ENCODE data around the gene TYRO3.

TYRO3 gene

DNA sequence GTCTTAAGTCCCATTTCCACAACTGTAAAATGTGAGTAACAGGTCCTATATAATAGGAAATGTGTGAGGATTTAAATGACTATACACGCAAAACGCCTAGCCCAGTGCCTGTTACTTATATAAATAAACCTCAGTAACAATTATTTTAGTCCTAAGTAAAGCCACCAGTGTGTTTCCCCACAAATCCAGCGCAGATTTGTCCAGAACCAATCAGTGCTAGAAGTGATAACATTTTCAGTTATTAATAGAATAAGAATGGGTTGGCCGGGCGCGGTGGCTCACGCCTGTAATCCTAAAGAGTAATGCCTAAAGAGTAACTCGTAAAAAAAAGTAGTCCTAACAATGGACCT, 15.5 kb upstream of the TYRO3 start:
- TF ChIP-seq ZC3H10 (CRISPR knock-in tag; IDR thresholded peaks at IDR 0.05) (no peak), ZNF8 (CRISPR knock-in tag; IDR thresholded peaks at IDR 0.05) (no peak), GLIS3 (CRISPR knock-in tag; IDR thresholded peaks at IDR 0.05) (no peak), ZFP3 (CRISPR knock-in tag; IDR thresholded peaks at IDR 0.05) (no peak), BACH2 (CRISPR knock-in tag; IDR thresholded peaks at IDR 0.05; ENCODE audit: borderline replicate concordance) (no peak), RARB (CRISPR knock-in tag; IDR thresholded peaks at IDR 0.05) (no peak)
- TF ChIP-seq, protein P1, sequence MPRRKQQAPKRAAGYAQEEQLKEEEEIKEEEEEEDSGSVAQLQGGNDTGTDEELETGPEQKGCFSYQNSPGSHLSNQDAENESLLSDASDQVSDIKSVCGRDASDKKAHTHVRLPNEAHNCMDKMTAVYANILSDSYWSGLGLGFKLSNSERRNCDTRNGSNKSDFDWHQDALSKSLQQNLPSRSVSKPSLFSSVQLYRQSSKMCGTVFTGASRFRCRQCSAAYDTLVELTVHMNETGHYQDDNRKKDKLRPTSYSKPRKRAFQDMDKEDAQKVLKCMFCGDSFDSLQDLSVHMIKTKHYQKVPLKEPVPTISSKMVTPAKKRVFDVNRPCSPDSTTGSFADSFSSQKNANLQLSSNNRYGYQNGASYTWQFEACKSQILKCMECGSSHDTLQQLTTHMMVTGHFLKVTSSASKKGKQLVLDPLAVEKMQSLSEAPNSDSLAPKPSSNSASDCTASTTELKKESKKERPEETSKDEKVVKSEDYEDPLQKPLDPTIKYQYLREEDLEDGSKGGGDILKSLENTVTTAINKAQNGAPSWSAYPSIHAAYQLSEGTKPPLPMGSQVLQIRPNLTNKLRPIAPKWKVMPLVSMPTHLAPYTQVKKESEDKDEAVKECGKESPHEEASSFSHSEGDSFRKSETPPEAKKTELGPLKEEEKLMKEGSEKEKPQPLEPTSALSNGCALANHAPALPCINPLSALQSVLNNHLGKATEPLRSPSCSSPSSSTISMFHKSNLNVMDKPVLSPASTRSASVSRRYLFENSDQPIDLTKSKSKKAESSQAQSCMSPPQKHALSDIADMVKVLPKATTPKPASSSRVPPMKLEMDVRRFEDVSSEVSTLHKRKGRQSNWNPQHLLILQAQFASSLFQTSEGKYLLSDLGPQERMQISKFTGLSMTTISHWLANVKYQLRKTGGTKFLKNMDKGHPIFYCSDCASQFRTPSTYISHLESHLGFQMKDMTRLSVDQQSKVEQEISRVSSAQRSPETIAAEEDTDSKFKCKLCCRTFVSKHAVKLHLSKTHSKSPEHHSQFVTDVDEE (CRISPR knock-in tag; IDR thresholded peaks at IDR 0.05) = no peak
- ATAC-seq = no peak

DNA sequence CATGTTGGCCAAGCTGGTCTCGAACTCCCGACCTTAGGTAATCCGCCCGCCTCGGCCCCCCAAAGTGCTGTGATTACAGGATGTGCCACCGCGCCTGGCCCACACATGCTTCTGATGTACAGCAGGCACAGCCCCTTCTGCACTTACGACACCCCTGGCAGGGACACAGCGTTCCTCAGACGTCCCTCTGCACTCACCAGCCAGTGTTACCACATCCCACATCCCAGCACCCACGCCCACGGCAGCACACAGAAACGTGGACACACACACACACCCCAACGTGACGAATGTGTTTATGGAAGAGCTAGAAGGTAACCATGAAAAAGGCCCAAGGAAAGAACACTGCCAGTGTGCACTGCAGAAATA, 14.4 kb upstream of the TYRO3 start:
- no peak for ATAC-seq
- TF ChIP-seq ZNF8 (CRISPR knock-in tag; IDR thresholded peaks at IDR 0.05) (no peak), OSR1 (CRISPR knock-in tag; IDR thresholded peaks at IDR 0.05) (no peak)

DNA sequence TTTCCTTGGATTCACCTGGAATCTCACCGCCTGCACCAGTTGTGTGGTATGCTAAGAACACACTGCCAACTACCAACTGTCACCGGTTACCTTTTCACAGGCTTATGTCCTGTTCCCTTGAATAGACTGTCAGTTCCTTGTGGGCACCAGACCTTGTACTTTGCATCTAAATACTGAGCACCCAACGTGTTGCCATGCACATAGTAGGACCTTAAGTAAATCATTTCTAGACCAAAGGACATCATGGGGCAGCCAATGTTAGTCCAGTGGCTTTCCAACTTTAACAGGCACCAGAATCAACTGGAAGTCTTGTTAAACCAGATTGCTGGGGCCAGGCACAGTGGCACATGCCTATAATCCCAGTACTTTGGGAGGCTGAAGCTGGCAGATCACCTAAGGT, 13.8 kb upstream of the TYRO3 start:
- no peak for TF ChIP-seq ZNF70 (CRISPR knock-in tag; IDR thresholded peaks at IDR 0.05)
- TF ChIP-seq CSDC2 (CRISPR knock-in tag; IDR thresholded peaks at IDR 0.05) = no peak
- TF ChIP-seq ZC3H10 (CRISPR knock-in tag; IDR thresholded peaks at IDR 0.05) = no peak
- TF ChIP-seq GLIS3 (CRISPR knock-in tag; IDR thresholded peaks at IDR 0.05) = no peak
- no peak for TF ChIP-seq ISL1 (CRISPR knock-in tag; IDR thresholded peaks at IDR 0.05)
- TF ChIP-seq ZNF8 (CRISPR knock-in tag; IDR thresholded peaks at IDR 0.05) = no peak
- no peak for TF ChIP-seq OSR1 (CRISPR knock-in tag; IDR thresholded peaks at IDR 0.05)
- no peak for TF ChIP-seq PPARA (CRISPR knock-in tag; IDR thresholded peaks at IDR 0.05; ENCODE audit: borderline replicate concordance)
- TF ChIP-seq ZFP3 (CRISPR knock-in tag; IDR thresholded peaks at IDR 0.05) = no peak
- TF ChIP-seq, protein P2, sequence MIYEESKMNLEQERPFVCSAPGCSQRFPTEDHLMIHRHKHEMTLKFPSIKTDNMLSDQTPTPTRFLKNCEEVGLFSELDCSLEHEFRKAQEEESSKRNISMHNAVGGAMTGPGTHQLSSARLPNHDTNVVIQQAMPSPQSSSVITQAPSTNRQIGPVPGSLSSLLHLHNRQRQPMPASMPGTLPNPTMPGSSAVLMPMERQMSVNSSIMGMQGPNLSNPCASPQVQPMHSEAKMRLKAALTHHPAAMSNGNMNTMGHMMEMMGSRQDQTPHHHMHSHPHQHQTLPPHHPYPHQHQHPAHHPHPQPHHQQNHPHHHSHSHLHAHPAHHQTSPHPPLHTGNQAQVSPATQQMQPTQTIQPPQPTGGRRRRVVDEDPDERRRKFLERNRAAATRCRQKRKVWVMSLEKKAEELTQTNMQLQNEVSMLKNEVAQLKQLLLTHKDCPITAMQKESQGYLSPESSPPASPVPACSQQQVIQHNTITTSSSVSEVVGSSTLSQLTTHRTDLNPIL (CRISPR knock-in tag; IDR thresholded peaks at IDR 0.05; ENCODE audit: low read depth) = no peak
- TF ChIP-seq, protein P1 (CRISPR knock-in tag; IDR thresholded peaks at IDR 0.05) = no peak
- TF ChIP-seq, protein P3, sequence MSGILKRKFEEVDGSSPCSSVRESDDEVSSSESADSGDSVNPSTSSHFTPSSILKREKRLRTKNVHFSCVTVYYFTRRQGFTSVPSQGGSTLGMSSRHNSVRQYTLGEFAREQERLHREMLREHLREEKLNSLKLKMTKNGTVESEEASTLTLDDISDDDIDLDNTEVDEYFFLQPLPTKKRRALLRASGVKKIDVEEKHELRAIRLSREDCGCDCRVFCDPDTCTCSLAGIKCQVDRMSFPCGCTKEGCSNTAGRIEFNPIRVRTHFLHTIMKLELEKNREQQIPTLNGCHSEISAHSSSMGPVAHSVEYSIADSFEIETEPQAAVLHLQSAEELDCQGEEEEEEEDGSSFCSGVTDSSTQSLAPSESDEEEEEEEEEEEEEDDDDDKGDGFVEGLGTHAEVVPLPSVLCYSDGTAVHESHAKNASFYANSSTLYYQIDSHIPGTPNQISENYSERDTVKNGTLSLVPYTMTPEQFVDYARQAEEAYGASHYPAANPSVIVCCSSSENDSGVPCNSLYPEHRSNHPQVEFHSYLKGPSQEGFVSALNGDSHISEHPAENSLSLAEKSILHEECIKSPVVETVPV (CRISPR knock-in tag; IDR thresholded peaks at IDR 0.05) = no peak
- TF ChIP-seq ARNTL (CRISPR knock-in tag; IDR thresholded peaks at IDR 0.05; ENCODE audit: borderline replicate concordance, low read depth) = no peak
- TF ChIP-seq ZFP30 (CRISPR knock-in tag; IDR thresholded peaks at IDR 0.05) = no peak
- TF ChIP-seq SNAI2 (CRISPR knock-in tag; IDR thresholded peaks at IDR 0.05) = no peak
- no peak for TF ChIP-seq TOX (CRISPR knock-in tag; IDR thresholded peaks at IDR 0.05; ENCODE audit: borderline replicate concordance)
- TF ChIP-seq TCF4 (CRISPR knock-in tag; IDR thresholded peaks at IDR 0.05; ENCODE audit: borderline replicate concordance) = no peak
- no peak for TF ChIP-seq RARB (CRISPR knock-in tag; IDR thresholded peaks at IDR 0.05)
- ATAC-seq = no peak

DNA sequence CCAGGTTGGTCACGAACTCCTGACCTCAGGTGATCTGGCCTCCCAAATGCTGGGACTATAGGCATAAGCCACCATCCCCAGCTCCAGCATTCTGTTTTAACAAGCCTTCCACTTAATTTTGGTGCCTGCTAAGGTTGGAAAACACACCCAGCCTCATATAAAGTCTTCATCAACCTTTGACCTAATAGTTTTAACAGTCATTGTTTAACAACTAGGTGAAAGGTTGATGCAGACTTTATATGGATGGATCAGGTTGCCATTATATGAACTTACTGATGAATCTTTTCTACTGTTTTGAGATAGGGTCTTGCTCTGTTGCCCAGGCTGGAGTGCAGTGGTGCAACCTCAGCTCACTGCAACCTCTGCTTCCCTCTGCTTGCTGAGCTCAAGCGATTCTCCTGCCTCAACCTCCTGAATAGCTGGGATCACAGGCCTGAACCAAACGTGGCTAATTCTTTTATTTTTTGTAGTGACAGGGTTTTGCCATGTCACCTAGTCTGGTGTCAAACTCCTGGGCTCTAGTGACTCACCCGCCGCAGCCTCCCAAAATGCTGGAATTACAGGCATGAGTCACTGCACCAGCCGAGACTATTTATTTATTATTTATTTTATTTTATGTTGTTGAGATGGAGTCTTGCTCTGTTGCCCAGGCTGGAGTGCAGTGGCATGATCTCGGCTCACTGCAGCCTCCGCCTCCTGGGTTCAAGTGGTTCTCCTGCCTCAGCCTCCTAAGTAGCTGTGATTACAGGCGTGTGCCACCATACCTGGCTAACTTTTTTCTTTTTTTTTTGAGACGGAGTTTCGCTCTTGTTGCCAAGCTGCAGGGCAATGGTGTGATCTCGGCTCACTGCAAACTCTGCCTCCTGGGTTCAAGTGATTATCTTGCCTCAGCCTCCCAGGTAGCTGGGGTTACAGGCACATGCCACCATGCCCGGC, 11.9 kb upstream of the TYRO3 start:
- ATAC-seq = no peak
- TF ChIP-seq, protein P1 (CRISPR knock-in tag; IDR thresholded peaks at IDR 0.05) = no peak
- TF ChIP-seq, protein P2 (CRISPR knock-in tag; IDR thresholded peaks at IDR 0.05; ENCODE audit: low read depth) = no peak
- TF ChIP-seq ESRRG (CRISPR knock-in tag; IDR thresholded peaks at IDR 0.05) = no peak
- TF ChIP-seq, protein P3 (CRISPR knock-in tag; IDR thresholded peaks at IDR 0.05) = no peak
- no peak for TF ChIP-seq ZNF565 (CRISPR knock-in tag; conservative IDR thresholded peaks at IDR 0.05; ENCODE audit: low read depth)

Data from SK-N-SH treated with all-trans-retinoic acid at 6 μM for 48 hours (cell line).